Breast epithelium (tissue), 4 donors: ENCODE measurements around the gene LIMCH1. TPM values are rescaled to one million over a fixed set of nuclear protein-coding genes. Genes with fewer than 3 reads are reported as not detected.

Experiments
- DNase-seq, 2 donors: peaks; one replicate each; pipeline ENCODE4 v3.0.0-alpha.2; 2019; ENCODE audit warnings: low spot score in 2 of 2
- H3K27ac ChIP-seq, 2 donors: fragments of 200-600 bp; sonication (generic) in 1 of 2; one replicate each; pipeline ENCODE4 v1.5.1; 2016 to 2019; ENCODE audit warnings: mild to moderate bottlenecking in 1 of 2
- H3K27me3 ChIP-seq, 2 donors: fragments of 200-600 bp; sonication (generic) in 1 of 2; one replicate each; pipeline versions ENCODE4 v1.5.1 to v1.6.0; 2017 to 2019; ENCODE audit warnings: control low read depth in 1 of 2, mild to moderate bottlenecking in 1 of 2
- H3K36me3 ChIP-seq: fragments of 200-600 bp; one replicate; pipeline ENCODE4 v1.5.1; 2019
- H3K4me1 ChIP-seq, 2 donors: fragments of 200-600 bp; sonication (generic); one replicate each; pipeline ENCODE4 v1.5.1; 2016 to 2019; ENCODE audit warnings: control low read depth in 1 of 2
- H3K4me3 ChIP-seq, 3 donors: fragments of 200-600 bp; sonication (generic); 1 replicate in 2 of 3; 2 replicates in 1 of 3; pipeline ENCODE4 v1.5.1; 2016 to 2019; ENCODE audit warnings: mild to moderate bottlenecking in 3 of 3, moderate library complexity in 2 of 3
- H3K9me3 ChIP-seq, 2 donors: fragments of 200-600 bp; sonication (generic) in 1 of 2; one replicate each; pipeline ENCODE4 v1.5.1; 2016 to 2019; ENCODE audit warnings: control low read depth in 1 of 2
- POLR2A ChIP-seq: fragments of 450-650 bp; IDR thresholded peaks from one replicate; pipeline ENCODE4 v1.6.1; 2016; ENCODE audit warnings: antibody characterized with exemption, mild to moderate bottlenecking, moderate library complexity
- POLR2AphosphoS5 ChIP-seq, 3 donors: sonication (generic); formaldehyde crosslinking; IDR thresholded peaks; one replicate each; pipeline ENCODE4 v1.6.1; 2017; ENCODE audit warnings: antibody characterized with exemption in 3 of 3
- intact Hi-C: fragments of 100-400 bp; cut with DNase I; formaldehyde crosslinking; loops from one replicate; pipeline ENCODE4 v1.15.1; 2023; ENCODE audit warnings: low total_unique reads
- total RNA-seq, 3 donors: library from RNA; depleted of rRNA; stranded (reverse); fragments of >200 nt; gene quantifications; one replicate each; pipeline ENCODE4 v1.1.0, GENCODE V29; 2016
- TF ChIP-seq, protein P1 (sequence below), 3 donors: fragments of 450-650 bp; IDR thresholded peaks; one replicate each; pipeline ENCODE4 v1.5.1; 2016 to 2017; ENCODE audit warnings: antibody characterized with exemption in 3 of 3, mild to moderate bottlenecking in 3 of 3, moderate library complexity in 3 of 3

Gene LIMCH1
- total RNA-seq, 3 donors from 2014 or later: 34.6 to 72.2 (median 71.8) TPM

DNA sequence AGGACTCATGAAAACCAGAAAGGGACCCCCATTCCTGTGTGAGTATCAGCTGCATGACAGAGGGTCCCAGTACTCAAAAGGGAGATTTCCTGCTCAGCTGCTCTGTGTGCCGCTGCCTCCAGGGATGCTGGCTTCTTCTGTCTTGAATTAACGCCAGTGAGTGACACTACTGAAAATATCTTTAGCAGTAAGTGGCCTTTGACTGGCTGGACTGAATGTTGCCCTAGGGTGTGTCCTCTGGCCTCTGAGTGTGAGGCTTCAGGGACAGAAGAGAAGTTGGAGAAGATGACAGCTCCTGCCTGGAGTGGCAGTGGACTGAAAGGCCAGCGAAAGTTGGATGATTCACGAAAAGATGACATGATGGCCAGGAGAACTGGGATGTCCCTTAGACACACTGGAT, 95.4 kb downstream of the LIMCH1 start:
- no peak overlapping the region for H3K4me3 ChIP-seq
- no peaks in the 10 kb centered on the region for H3K36me3 ChIP-seq
- no peaks in the 10 kb centered on the region for H3K4me1 ChIP-seq
- H3K9me3 ChIP-seq: no peaks in the 10 kb centered on the region
- no peak for DNase-seq
- no peak for TF ChIP-seq POLR2A
- TF ChIP-seq, protein P1, sequence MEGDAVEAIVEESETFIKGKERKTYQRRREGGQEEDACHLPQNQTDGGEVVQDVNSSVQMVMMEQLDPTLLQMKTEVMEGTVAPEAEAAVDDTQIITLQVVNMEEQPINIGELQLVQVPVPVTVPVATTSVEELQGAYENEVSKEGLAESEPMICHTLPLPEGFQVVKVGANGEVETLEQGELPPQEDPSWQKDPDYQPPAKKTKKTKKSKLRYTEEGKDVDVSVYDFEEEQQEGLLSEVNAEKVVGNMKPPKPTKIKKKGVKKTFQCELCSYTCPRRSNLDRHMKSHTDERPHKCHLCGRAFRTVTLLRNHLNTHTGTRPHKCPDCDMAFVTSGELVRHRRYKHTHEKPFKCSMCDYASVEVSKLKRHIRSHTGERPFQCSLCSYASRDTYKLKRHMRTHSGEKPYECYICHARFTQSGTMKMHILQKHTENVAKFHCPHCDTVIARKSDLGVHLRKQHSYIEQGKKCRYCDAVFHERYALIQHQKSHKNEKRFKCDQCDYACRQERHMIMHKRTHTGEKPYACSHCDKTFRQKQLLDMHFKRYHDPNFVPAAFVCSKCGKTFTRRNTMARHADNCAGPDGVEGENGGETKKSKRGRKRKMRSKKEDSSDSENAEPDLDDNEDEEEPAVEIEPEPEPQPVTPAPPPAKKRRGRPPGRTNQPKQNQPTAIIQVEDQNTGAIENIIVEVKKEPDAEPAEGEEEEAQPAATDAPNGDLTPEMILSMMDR (IDR thresholded peaks at IDR 0.05): no peak
- no peak for TF ChIP-seq POLR2AphosphoS5 (IDR thresholded peaks at IDR 0.05)
- no peaks in the 10 kb centered on the region for H3K27me3 ChIP-seq
- intact Hi-C loops: loop anchor here (10.0 kb wide), 1 partner anchor 959 kb away; no protein-coding TSS in a partner anchor
- no peak overlapping the region for H3K27ac ChIP-seq

DNA sequence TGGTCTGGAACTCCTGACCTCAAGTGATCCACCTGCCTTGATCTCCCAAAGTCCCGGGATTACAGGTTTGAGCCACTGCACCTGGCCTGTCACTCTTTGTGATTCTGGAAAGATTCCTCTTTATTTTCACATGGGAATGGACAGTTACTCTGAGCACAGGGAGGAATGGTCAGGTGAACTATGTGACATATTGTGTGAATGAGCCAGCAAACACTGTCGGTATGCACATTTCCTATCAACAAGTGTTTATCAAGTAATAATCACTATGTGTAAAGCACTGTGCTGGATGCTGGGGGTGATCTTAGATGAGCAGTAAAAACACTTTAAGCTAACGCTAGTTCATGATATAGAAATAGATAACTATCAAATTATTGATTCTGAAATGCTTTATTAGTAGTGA, 97.5 kb downstream of the LIMCH1 start:
- intact Hi-C loops: loop anchor here (10.0 kb wide), 1 partner anchor 961 kb away; no protein-coding TSS in a partner anchor
- Histone ChIP-seq H3K4me1 (no peaks in the 10 kb centered on the region), H3K36me3 (no peaks in the 10 kb centered on the region), H3K4me3 (no peak overlapping the region), H3K27me3 (no peaks in the 10 kb centered on the region), H3K9me3 (no peaks in the 10 kb centered on the region), H3K27ac (no peak overlapping the region)
- DNase-seq: no peak
- TF ChIP-seq, protein P1 (IDR thresholded peaks at IDR 0.05): no peak
- TF ChIP-seq POLR2A (no peak), POLR2AphosphoS5 (IDR thresholded peaks at IDR 0.05) (no peak)

DNA sequence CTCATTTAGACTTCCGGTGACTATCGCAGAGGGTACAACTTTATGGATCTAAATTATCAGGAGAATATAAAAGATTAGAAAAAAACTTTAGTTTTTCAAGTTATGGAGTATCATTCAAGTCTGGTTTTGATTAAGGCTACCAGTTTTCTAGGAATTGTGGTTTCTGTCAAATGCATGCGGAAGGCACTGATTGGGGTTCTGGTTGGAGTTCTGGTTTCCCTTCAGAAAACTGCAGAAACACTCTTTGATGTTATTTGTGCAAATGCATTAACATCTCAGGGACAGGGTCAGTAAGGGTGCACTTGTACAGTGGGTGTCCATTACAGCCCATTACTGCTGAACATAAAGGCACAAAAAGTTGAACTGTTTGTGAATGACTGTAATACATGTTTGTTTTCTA, 100.2 kb downstream of the LIMCH1 start:
- TF ChIP-seq POLR2AphosphoS5 (IDR thresholded peaks at IDR 0.05) (no peak), POLR2A (no peak)
- TF ChIP-seq, protein P1 (IDR thresholded peaks at IDR 0.05): no peak
- no peak overlapping the region for H3K27ac ChIP-seq
- intact Hi-C loops: loop anchor here (10.0 kb wide), 1 partner anchor 963 kb away; no protein-coding TSS in a partner anchor
- no peaks in the 10 kb centered on the region for H3K9me3 ChIP-seq
- H3K4me1 ChIP-seq: no peaks in the 10 kb centered on the region
- H3K27me3 ChIP-seq: no peaks in the 10 kb centered on the region
- no peak for DNase-seq
- H3K36me3 ChIP-seq: no peaks in the 10 kb centered on the region
- no peak overlapping the region for H3K4me3 ChIP-seq

GRCh38 chr4:41638866-41639265, 100.9 kb downstream of the LIMCH1 start:
- TF ChIP-seq, protein P1 (IDR thresholded peaks at IDR 0.05): no peak
- Histone ChIP-seq H3K36me3 (no peaks in the 10 kb centered on the region), H3K9me3 (no peaks in the 10 kb centered on the region), H3K4me3 (no peak overlapping the region), H3K4me1 (no peaks in the 10 kb centered on the region), H3K27me3 (no peaks in the 10 kb centered on the region), H3K27ac (no peak overlapping the region)
- DNase-seq: no peak
- intact Hi-C loops: loop anchor here (10.0 kb wide), 1 partner anchor 964 kb away; no protein-coding TSS in a partner anchor

- TF ChIP-seq, protein P1 (IDR thresholded peaks at IDR 0.05): no peak
- TF ChIP-seq POLR2AphosphoS5 (IDR thresholded peaks at IDR 0.05): no peak
- no peak for TF ChIP-seq POLR2A
- H3K27me3 ChIP-seq: no peaks in the 10 kb centered on the region
- DNase-seq: no peak
- H3K4me3 ChIP-seq: no peak overlapping the region
- intact Hi-C loops: loop anchor here (10.0 kb wide), 1 partner anchor 964 kb away; no protein-coding TSS in a partner anchor
- H3K9me3 ChIP-seq: no peaks in the 10 kb centered on the region
- H3K4me1 ChIP-seq: no peaks in the 10 kb centered on the region
- H3K27ac ChIP-seq: no peak overlapping the region
- H3K36me3 ChIP-seq: no peaks in the 10 kb centered on the region
Observed at GRCh38 chr4:41639291-41639690, 101.3 kb downstream of the LIMCH1 start.
